Measurements from ENCODE around the gene SLC30A4. TPM values are rescaled to one million over a fixed set of nuclear protein-coding genes. Genes with fewer than 3 reads are reported as not detected.

SLC30A4 gene
- polyA plus RNA-seq, 3 donors, result 0.05 to 0.21 (median 0.17) TPM

GRCh38 chr15:45457641-45458539 is 64.7 kb downstream of the SLC30A4 start:
- peak overlapping the region; percentile 76 for H3K4me2 ChIP-seq (replicated peaks; ENCODE audit: extremely low read depth, low read length, poor library complexity, severe bottlenecking)
- H3K27me3 ChIP-seq (ENCODE audit: control insufficient read depth in 2 of 2, insufficient read depth in 2 of 2, low read length in 2 of 2), result no peaks in the 10 kb centered on the region
- peak overlapping the region; percentile 1 to 68 (median 32) for H3K4me3 ChIP-seq (replicated peaks in 1 of 3; ENCODE audit: low read depth in 2 of 3, low read length in 3 of 3)
- peak; percentile 82 to 88 (median 83) for DNase-seq
- H3K4me3 Mint-ChIP-seq, result peak overlapping the region; percentile 70 to 86
- WGBS (ENCODE audit: insufficient coverage), result 0% methylated on average over 6 of the region's 17 CpGs
- H3K27ac Mint-ChIP-seq, result peak overlapping the region; percentile 94 to 100 (median 97)
- H4K20me1 ChIP-seq (ENCODE audit: insufficient read depth, low read length), result no peaks in the 10 kb centered on the region
- peaks cover 47 to 49% of the 10 kb centered on the region in 2 donors for H3K4me1 ChIP-seq (ENCODE audit: control insufficient read depth in 1 of 2, insufficient read depth in 2 of 2, low read length in 2 of 2)
- peaks cover 51% of the 10 kb centered on the region for H3K4me1 Mint-ChIP-seq
- no peaks in the 10 kb centered on the region for H3K36me3 ChIP-seq (replicated peaks in 1 of 2; ENCODE audit: control insufficient read depth in 1 of 2, insufficient read depth in 2 of 2, low read length in 2 of 2)
- peak overlapping the region in 1 of 2 donors; percentile 90 for H3K27ac ChIP-seq (ENCODE audit: low read depth in 1 of 2, low read length in 2 of 2)
- peaks cover 0 to 9% of the 10 kb centered on the region in 2 donors for H3K36me3 Mint-ChIP-seq
- H3K9me3 Mint-ChIP-seq, result no peaks in the 10 kb centered on the region
- intact Hi-C loops (cut with micrococcal nuclease), result loop anchor here (1.0 to 10.0 kb wide), 5 partner anchors 28 to 733 kb away; no protein-coding TSS in a partner anchor
- peak overlapping the region; percentile 35 for H3K9ac ChIP-seq (ENCODE audit: insufficient read depth, low read length, poor library complexity, severe bottlenecking)
- peak; percentile 84 for TF ChIP-seq CTCF (IDR thresholded peaks at IDR 0.05)
- H3K79me2 ChIP-seq (ENCODE audit: insufficient read depth, low read length), result no peaks in the 10 kb centered on the region
- peak overlapping the region; percentile 33 for H2AFZ ChIP-seq (ENCODE audit: insufficient read depth, low read depth, low read length, poor library complexity, severe bottlenecking)
- H3K27me3 Mint-ChIP-seq (ENCODE audit: low read depth in 3 of 3), result peaks cover 12 to 21% (median 14%) of the 10 kb centered on the region in 3 donors
- no peaks in the 10 kb centered on the region for H3K9me3 ChIP-seq (replicated peaks in 1 of 2; ENCODE audit: control insufficient read depth in 1 of 2, insufficient read depth in 1 of 2, low read length in 2 of 2)

- H3K4me1 Mint-ChIP-seq, result peaks cover 51% of the 10 kb centered on the region
- no peaks in the 10 kb centered on the region for H3K27me3 ChIP-seq (ENCODE audit: control insufficient read depth in 2 of 2, insufficient read depth in 2 of 2, low read length in 2 of 2)
- H3K36me3 ChIP-seq (replicated peaks in 1 of 2; ENCODE audit: control insufficient read depth in 1 of 2, insufficient read depth in 2 of 2, low read length in 2 of 2), result no peaks in the 10 kb centered on the region
- H4K20me1 ChIP-seq (ENCODE audit: insufficient read depth, low read length), result no peaks in the 10 kb centered on the region
- intact Hi-C loops (cut with micrococcal nuclease), result loop anchor here (1.0 to 10.0 kb wide), 4 partner anchors 27 to 732 kb away; no protein-coding TSS in a partner anchor
- H3K27me3 Mint-ChIP-seq (ENCODE audit: low read depth in 3 of 3), result peaks cover 12 to 27% (median 19%) of the 10 kb centered on the region in 3 donors
- H3K9me3 Mint-ChIP-seq, result peaks cover 0 to 2% (median 0%) of the 10 kb centered on the region in 7 donors
- H3K27ac ChIP-seq (ENCODE audit: low read depth in 1 of 2, low read length in 2 of 2), result peak overlapping the region; percentile 57 to 90
- H3K36me3 Mint-ChIP-seq, result peaks cover 3 to 11% of the 10 kb centered on the region in 2 donors
- H3K4me3 ChIP-seq (replicated peaks in 1 of 3; ENCODE audit: low read depth in 2 of 3, low read length in 3 of 3), result peak overlapping the region in 1 of 3 experiments; percentile 68
- peak overlapping the region; percentile 76 for H3K4me2 ChIP-seq (replicated peaks; ENCODE audit: extremely low read depth, low read length, poor library complexity, severe bottlenecking)
- 32% methylated on average over 4 of the region's 5 CpGs for WGBS (ENCODE audit: insufficient coverage)
- no peak for TF ChIP-seq CTCF (IDR thresholded peaks at IDR 0.05)
- H3K9me3 ChIP-seq (replicated peaks in 1 of 2; ENCODE audit: control insufficient read depth in 1 of 2, insufficient read depth in 1 of 2, low read length in 2 of 2), result no peaks in the 10 kb centered on the region
- no peak overlapping the region for H2AFZ ChIP-seq (ENCODE audit: insufficient read depth, low read depth, low read length, poor library complexity, severe bottlenecking)
- peak overlapping the region; percentile 69 for H3K9ac ChIP-seq (ENCODE audit: insufficient read depth, low read length, poor library complexity, severe bottlenecking)
- peaks cover 47 to 49% of the 10 kb centered on the region in 2 donors for H3K4me1 ChIP-seq (ENCODE audit: control insufficient read depth in 1 of 2, insufficient read depth in 2 of 2, low read length in 2 of 2)
- peak overlapping the region; percentile 94 to 100 (median 97) for H3K27ac Mint-ChIP-seq
- peak in 1 of 3 donors; percentile 21 for DNase-seq
- H3K4me3 Mint-ChIP-seq, result peak overlapping the region; percentile 64 to 70
- no peaks in the 10 kb centered on the region for H3K79me2 ChIP-seq (ENCODE audit: insufficient read depth, low read length)
These were observed 65.3 kb downstream of the SLC30A4 start for GRCh38 chr15:45457220-45457619.
